ENCODE results near the gene TRAF4.

DNA sequence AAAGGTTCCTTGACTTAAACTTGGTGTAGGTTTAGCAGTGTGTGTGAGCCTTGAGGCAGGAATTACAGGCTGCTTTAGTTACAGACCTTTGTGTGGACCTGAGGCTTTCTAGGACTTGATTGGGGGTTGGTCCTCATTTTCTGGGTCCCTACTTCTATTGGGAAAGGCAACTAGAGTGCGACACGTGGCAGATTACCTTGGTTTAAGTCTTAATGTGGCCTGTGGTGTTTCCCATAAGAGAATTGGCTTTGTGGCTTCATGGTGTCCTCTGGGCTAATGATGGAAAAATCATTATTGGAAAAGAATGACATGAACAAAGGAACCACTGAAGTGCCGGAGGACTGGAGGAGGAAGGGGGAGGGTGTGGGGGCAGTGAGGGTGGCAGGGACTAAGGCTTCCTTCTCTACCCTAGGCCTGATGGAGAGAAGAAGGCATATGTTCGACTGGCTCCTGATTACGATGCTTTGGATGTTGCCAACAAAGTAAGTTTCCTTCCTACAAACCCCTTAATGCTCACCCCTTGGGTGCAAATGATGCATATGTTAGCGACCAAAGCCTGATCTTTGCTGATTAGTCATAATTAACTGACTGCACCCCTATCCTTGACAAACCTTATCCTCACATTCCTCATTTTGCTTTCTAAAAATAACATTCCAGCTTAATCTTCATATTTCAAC is 20.5 kb upstream of the TRAF4 start:
- TF ChIP-seq SUZ12 (IDR thresholded peaks at IDR 0.05) (no peak), FOXK2 (IDR thresholded peaks at IDR 0.05) (no peak), ZNF384 (IDR thresholded peaks at IDR 0.05) (no peak), FOXM1 (IDR thresholded peaks at IDR 0.05; ENCODE audit: borderline replicate concordance) (no peak), SP1 (IDR thresholded peaks at IDR 0.05) (no peak), BHLHE40 (IDR thresholded peaks at IDR 0.05; ENCODE audit: borderline replicate concordance) (no peak), FOXA1 (IDR thresholded peaks at IDR 0.05) (no peak), ELF4 (IDR thresholded peaks at IDR 0.05) (no peak), LEF1 (IDR thresholded peaks at IDR 0.05; ENCODE audit: borderline replicate concordance) (no peak), PKNOX1 (IDR thresholded peaks at IDR 0.05) (no peak), L3MBTL2 (conservative IDR thresholded peaks at IDR 0.05) (no peak), NFRKB (IDR thresholded peaks at IDR 0.05) (no peak), HDGF (IDR thresholded peaks at IDR 0.05; ENCODE audit: borderline replicate concordance) (no peak), ARNT (IDR thresholded peaks at IDR 0.05) (no peak)

Data from HEK293T (cell line).